Liver (tissue), 9 donors: ENCODE results near the gene MMRN1. TPM values are rescaled to one million over a fixed set of nuclear protein-coding genes. Genes with fewer than 3 reads are reported as not detected.

Experiments
- DNase-seq: peaks from one replicate; pipeline ENCODE4 v3.0.0-alpha.2; 2017; ENCODE audit warnings: low spot score
- H3K27ac ChIP-seq, 2 donors: one replicate each; pipeline ENCODE4 v1.7.0; 2013; ENCODE audit warnings: inconsistent platforms in 2 of 2, low read length in 2 of 2, control low read depth in 1 of 2, low read depth in 1 of 2, mild to moderate bottlenecking in 1 of 2
- H3K27me3 ChIP-seq, 4 donors: one replicate each; pipeline versions ENCODE4 v1.6.1 to v1.7.0; 2013; ENCODE audit warnings: low read length in 3 of 4, inconsistent platforms in 1 of 4, mild to moderate bottlenecking in 1 of 4, moderate library complexity in 1 of 4; ENCODE audit not compliant: control insufficient read depth in 4 of 4, insufficient read depth in 4 of 4
- H3K36me3 ChIP-seq, 4 donors: one replicate each; pipeline versions ENCODE4 v1.6.1 to v1.7.0; 2013; ENCODE audit warnings: low read length in 3 of 4, mild to moderate bottlenecking in 3 of 4, low read depth in 1 of 4, moderate library complexity in 1 of 4; ENCODE audit not compliant: control insufficient read depth in 4 of 4, insufficient read depth in 3 of 4
- H3K4me1 ChIP-seq, 4 donors: one replicate each; pipeline versions ENCODE4 v1.6.1 to v1.7.0; 2013; ENCODE audit warnings: low read length in 3 of 4, mild to moderate bottlenecking in 3 of 4, moderate library complexity in 1 of 4; ENCODE audit not compliant: control insufficient read depth in 4 of 4, insufficient read depth in 4 of 4
- H3K4me3 ChIP-seq, 3 donors: one replicate each; pipeline versions ENCODE4 v1.6.1 to v1.7.0; 2013; ENCODE audit warnings: low read length in 3 of 3, control low read depth in 1 of 3, low read depth in 1 of 3, mild to moderate bottlenecking in 1 of 3
- H3K9ac ChIP-seq, 2 donors: one replicate each; pipeline ENCODE4 v1.7.0; 2013; ENCODE audit warnings: low read length in 2 of 2, mild to moderate bottlenecking in 2 of 2, moderate library complexity in 2 of 2, control low read depth in 1 of 2, low read depth in 1 of 2
- H3K9me3 ChIP-seq, 4 donors: one replicate each; pipeline versions ENCODE4 v1.6.1 to v1.7.0; 2013; ENCODE audit warnings: low read length in 3 of 4; ENCODE audit not compliant: control insufficient read depth in 4 of 4
- EGR1 ChIP-seq, 2 donors: IDR thresholded peaks; 2 replicates each; pipeline ENCODE4 v1.6.1; 2016 to 2018; ENCODE audit warnings: antibody characterized with exemption in 2 of 2, low read depth in 2 of 2
- FOXA1 ChIP-seq: IDR thresholded peaks from 2 replicates; pipeline ENCODE4 v1.6.1; 2016; ENCODE audit warnings: antibody characterized with exemption
- FOXA2 ChIP-seq: IDR thresholded peaks from 2 replicates; pipeline ENCODE4 v1.6.1; 2016; ENCODE audit warnings: antibody characterized with exemption
- GABPA ChIP-seq, 2 donors: IDR thresholded peaks in 1 of 2; conservative IDR thresholded peaks in 1 of 2; 2 replicates each; pipeline ENCODE4 v1.6.1; 2016; ENCODE audit warnings: antibody characterized with exemption in 2 of 2, mild to moderate bottlenecking in 1 of 2, moderate library complexity in 1 of 2
- HNF4A ChIP-seq, 2 donors: conservative IDR thresholded peaks; 2 replicates each; pipeline ENCODE4 v1.6.1; 2016; ENCODE audit warnings: antibody characterized with exemption in 2 of 2, mild to moderate bottlenecking in 2 of 2
- HNF4G ChIP-seq: IDR thresholded peaks from 2 replicates; pipeline ENCODE4 v1.6.1; 2016; ENCODE audit warnings: antibody characterized with exemption
- JUND ChIP-seq, 2 donors: IDR thresholded peaks; 2 replicates each; pipeline ENCODE4 v1.6.1; 2016; ENCODE audit warnings: antibody characterized with exemption in 2 of 2
- MAX ChIP-seq: IDR thresholded peaks from 2 replicates; pipeline ENCODE4 v1.6.1; 2016; ENCODE audit warnings: antibody characterized with exemption
- NR2F2 ChIP-seq: IDR thresholded peaks from 2 replicates; pipeline ENCODE4 v1.6.1; 2016; ENCODE audit warnings: antibody characterized with exemption
- RAD21 ChIP-seq, 2 donors: IDR thresholded peaks; 2 replicates each; pipeline ENCODE4 v1.6.1; 2016; ENCODE audit warnings: antibody characterized with exemption in 2 of 2, mild to moderate bottlenecking in 2 of 2
- REST ChIP-seq: IDR thresholded peaks from 2 replicates; pipeline ENCODE4 v1.6.1; 2016; ENCODE audit warnings: antibody characterized with exemption, mild to moderate bottlenecking
- RXRA ChIP-seq, 2 donors: IDR thresholded peaks; 2 replicates each; pipeline ENCODE4 v1.6.1; 2017 to 2018; ENCODE audit warnings: antibody characterized with exemption in 2 of 2, mild to moderate bottlenecking in 1 of 2
- SP1 ChIP-seq: IDR thresholded peaks from 2 replicates; pipeline ENCODE4 v1.6.1; 2018; ENCODE audit warnings: antibody characterized with exemption, mild to moderate bottlenecking
- TAF1 ChIP-seq: conservative IDR thresholded peaks from 2 replicates; pipeline ENCODE4 v1.6.1; 2016; ENCODE audit warnings: antibody characterized with exemption, mild to moderate bottlenecking
- YY1 ChIP-seq: IDR thresholded peaks from 2 replicates; pipeline ENCODE4 v1.6.1; 2016; ENCODE audit warnings: antibody characterized with exemption, mild to moderate bottlenecking
- WGBS: extraction: QIAGEN DNeasy Blood & Tissue Kit; methylation state at CpG from one replicate; pipeline ENCODE4 v1.1.7; 2013; 5-methylcytosine and 5-hydroxymethylcytosine counted together
- polyA plus RNA-seq, 2 donors: library from polyadenylated mRNA; stranded (reverse) in 1 of 2; unstranded in 1 of 2; fragments of 200-250 nt in 1 of 2; fragments of >200 nt in 1 of 2; fragmentation: Nextera tagmentation in 1 of 2; extraction: Ambion mirVana in 1 of 2; gene quantifications; one replicate each; pipeline versions ENCODE4 v1.2.1 to v1.2.3, GENCODE V29; 2013 to 2015
- total RNA-seq, 2 donors: library from RNA; depleted of rRNA; stranded (reverse); fragments of >200 nt; gene quantifications; one replicate each; pipeline ENCODE4 v1.2.3, GENCODE V29; 2014
- TF ChIP-seq, protein P1 (sequence below): IDR thresholded peaks from 2 replicates; pipeline ENCODE4 v1.6.1; 2016; ENCODE audit warnings: antibody characterized with exemption
- TF ChIP-seq, protein P2 (sequence below): IDR thresholded peaks from 2 replicates; pipeline ENCODE4 v1.6.1; 2016; ENCODE audit warnings: antibody characterized with exemption
- TF ChIP-seq, protein P3 (sequence below): fragments of 150-350 bp; IDR thresholded peaks from 2 replicates; pipeline ENCODE4 v1.5.1; 2017; ENCODE audit warnings: improper control_type of control experiment, low read depth, low read length; ENCODE audit not compliant: missing input control
- donor health status: healthy.
- donor health status: healthy.
- donor health status: healthy.
- donor health status: healthy.
- donor health status: healthy.

MMRN1 gene
- total and polyA plus RNA-seq, 4 donors: 4.4 to 15.6 (median 10.2) TPM

GRCh38 chr4:89998469-89999011, 103.9 kb downstream of the MMRN1 start:
- H3K27me3 ChIP-seq: peaks cover 0 to 2% (median 0%) of the 10 kb centered on the region in 4 donors
- no peaks in the 10 kb centered on the region for H3K36me3 ChIP-seq
- no peak overlapping the region for H3K9ac ChIP-seq
- H3K27ac ChIP-seq: no peak overlapping the region
- H3K4me3 ChIP-seq: no peak overlapping the region
- DNase-seq: no peak
- H3K4me1 ChIP-seq: peaks cover 0 to 3% (median 0%) of the 10 kb centered on the region in 4 donors
- no peaks in the 10 kb centered on the region for H3K9me3 ChIP-seq
- TF ChIP-seq, protein P1, sequence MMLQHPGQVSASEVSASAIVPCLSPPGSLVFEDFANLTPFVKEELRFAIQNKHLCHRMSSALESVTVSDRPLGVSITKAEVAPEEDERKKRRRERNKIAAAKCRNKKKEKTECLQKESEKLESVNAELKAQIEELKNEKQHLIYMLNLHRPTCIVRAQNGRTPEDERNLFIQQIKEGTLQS: no peak
- TF ChIP-seq RAD21 (IDR thresholded peaks at IDR 0.05): no peak
- TF ChIP-seq MAX: no peak
- no peak for TF ChIP-seq NR2F2
- 71% methylated on average over 6 of the region's 6 CpGs for WGBS

DNA sequence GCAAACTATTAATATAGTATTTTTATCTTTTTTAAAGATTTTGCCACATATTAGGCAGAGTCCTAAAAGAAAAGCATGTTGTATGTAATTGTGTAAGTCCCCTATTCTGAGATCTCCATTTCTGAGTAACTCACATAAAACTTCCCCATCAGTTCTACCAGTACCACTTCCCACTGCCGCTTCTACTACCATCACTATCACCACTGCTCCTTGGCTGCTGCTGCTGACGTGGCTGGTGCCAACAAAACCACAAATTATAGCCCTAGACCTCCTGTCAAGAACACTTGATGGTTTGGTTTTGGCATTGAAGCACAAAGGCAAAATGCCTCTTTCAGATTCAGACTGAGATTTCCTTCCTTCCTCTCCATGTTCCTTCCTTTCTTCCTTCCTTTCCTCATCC, 106.4 kb downstream of the MMRN1 start:
- Histone ChIP-seq H3K4me3 (no peak overlapping the region), H3K36me3 (no peaks in the 10 kb centered on the region), H3K9me3 (no peaks in the 10 kb centered on the region), H3K27me3 (peaks cover 0 to 2% (median 0%) of the 10 kb centered on the region in 4 donors), H3K4me1 (peaks cover 0 to 3% (median 0%) of the 10 kb centered on the region in 4 donors), H3K27ac (no peak overlapping the region), H3K9ac (no peak overlapping the region)
- DNase-seq: no peak
- TF ChIP-seq FOXA2 (no peak), HNF4G (no peak)
- 22% methylated on average over 2 of the region's 2 CpGs for WGBS

- WGBS: 53% methylated on average over 5 of the region's 5 CpGs
- no peak for TF ChIP-seq EGR1 (IDR thresholded peaks at IDR 0.05; ENCODE audit: low read depth in 2 of 2)
- no peak for TF ChIP-seq GABPA (IDR thresholded peaks at IDR 0.05 in 1 of 2, conservative IDR thresholded peaks at IDR 0.05 in 1 of 2)
- TF ChIP-seq JUND (IDR thresholded peaks at IDR 0.05): no peak
- TF ChIP-seq FOXA1: no peak
- TF ChIP-seq FOXA2: no peak
- no peak for TF ChIP-seq RAD21 (IDR thresholded peaks at IDR 0.05)
- no peak for TF ChIP-seq MAX
- TF ChIP-seq, protein P2, sequence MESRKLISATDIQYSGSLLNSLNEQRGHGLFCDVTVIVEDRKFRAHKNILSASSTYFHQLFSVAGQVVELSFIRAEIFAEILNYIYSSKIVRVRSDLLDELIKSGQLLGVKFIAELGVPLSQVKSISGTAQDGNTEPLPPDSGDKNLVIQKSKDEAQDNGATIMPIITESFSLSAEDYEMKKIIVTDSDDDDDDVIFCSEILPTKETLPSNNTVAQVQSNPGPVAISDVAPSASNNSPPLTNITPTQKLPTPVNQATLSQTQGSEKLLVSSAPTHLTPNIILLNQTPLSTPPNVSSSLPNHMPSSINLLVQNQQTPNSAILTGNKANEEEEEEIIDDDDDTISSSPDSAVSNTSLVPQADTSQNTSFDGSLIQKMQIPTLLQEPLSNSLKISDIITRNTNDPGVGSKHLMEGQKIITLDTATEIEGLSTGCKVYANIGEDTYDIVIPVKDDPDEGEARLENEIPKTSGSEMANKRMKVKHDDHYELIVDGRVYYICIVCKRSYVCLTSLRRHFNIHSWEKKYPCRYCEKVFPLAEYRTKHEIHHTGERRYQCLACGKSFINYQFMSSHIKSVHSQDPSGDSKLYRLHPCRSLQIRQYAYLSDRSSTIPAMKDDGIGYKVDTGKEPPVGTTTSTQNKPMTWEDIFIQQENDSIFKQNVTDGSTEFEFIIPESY: no peak
- TF ChIP-seq, protein P3, sequence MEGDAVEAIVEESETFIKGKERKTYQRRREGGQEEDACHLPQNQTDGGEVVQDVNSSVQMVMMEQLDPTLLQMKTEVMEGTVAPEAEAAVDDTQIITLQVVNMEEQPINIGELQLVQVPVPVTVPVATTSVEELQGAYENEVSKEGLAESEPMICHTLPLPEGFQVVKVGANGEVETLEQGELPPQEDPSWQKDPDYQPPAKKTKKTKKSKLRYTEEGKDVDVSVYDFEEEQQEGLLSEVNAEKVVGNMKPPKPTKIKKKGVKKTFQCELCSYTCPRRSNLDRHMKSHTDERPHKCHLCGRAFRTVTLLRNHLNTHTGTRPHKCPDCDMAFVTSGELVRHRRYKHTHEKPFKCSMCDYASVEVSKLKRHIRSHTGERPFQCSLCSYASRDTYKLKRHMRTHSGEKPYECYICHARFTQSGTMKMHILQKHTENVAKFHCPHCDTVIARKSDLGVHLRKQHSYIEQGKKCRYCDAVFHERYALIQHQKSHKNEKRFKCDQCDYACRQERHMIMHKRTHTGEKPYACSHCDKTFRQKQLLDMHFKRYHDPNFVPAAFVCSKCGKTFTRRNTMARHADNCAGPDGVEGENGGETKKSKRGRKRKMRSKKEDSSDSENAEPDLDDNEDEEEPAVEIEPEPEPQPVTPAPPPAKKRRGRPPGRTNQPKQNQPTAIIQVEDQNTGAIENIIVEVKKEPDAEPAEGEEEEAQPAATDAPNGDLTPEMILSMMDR: no peak
- TF ChIP-seq SP1: no peak
- no peak for TF ChIP-seq REST
- TF ChIP-seq RXRA (IDR thresholded peaks at IDR 0.05): no peak
- no peak for TF ChIP-seq HNF4A (conservative IDR thresholded peaks at IDR 0.05)
- no peak for TF ChIP-seq YY1
- no peak for TF ChIP-seq TAF1
- TF ChIP-seq HNF4G: no peak
- no peak for TF ChIP-seq NR2F2
- TF ChIP-seq, protein P1: no peak
Observed at GRCh38 chr4:90002441-90003062, 107.9 kb downstream of the MMRN1 start.

More at GRCh38 chr4:90002441-90003062, 107.9 kb downstream of the MMRN1 start:
- H3K36me3 ChIP-seq: no peaks in the 10 kb centered on the region
- no peak overlapping the region for H3K27ac ChIP-seq
- no peak overlapping the region for H3K4me3 ChIP-seq
- H3K27me3 ChIP-seq: peaks cover 0 to 2% (median 0%) of the 10 kb centered on the region in 4 donors
- no peaks in the 10 kb centered on the region for H3K9me3 ChIP-seq
- peaks cover 0 to 3% (median 0%) of the 10 kb centered on the region in 4 donors for H3K4me1 ChIP-seq
- no peak overlapping the region for H3K9ac ChIP-seq
- DNase-seq: no peak
